Mesendoderm (in vitro differentiated cells): ENCODE measurements around the gene AVP.
"Not testable (repeated sequence)": the region's sequence is repeated elsewhere in the genome, so short reads cannot be mapped to it uniquely, and the experiment has no call there.

Source experiments
- DNase-seq: peaks from one replicate; pipeline ENCODE4 v3.0.0; 2013
- H2AK5ac ChIP-seq: 2 replicates; pipeline ENCODE4 v1.6.1; 2013; ENCODE audit warnings: low read length, inconsistent platforms
- H2BK120ac ChIP-seq: 2 replicates; pipeline ENCODE4 v1.6.1; 2013; ENCODE audit warnings: low read depth, mild to moderate bottlenecking, low read length, moderate library complexity, mixed read lengths
- H2BK15ac ChIP-seq: replicated peaks from 2 replicates; pipeline ENCODE4 v1.6.1; 2013; ENCODE audit warnings: low read depth, mild to moderate bottlenecking, moderate library complexity
- H2BK5ac ChIP-seq: 2 replicates; pipeline ENCODE4 v1.6.1; 2013; ENCODE audit warnings: low read length, inconsistent platforms
- H3K18ac ChIP-seq: 2 replicates; pipeline ENCODE4 v1.6.1; 2013; ENCODE audit warnings: mild to moderate bottlenecking, low read length, mixed read lengths
- H3K23ac ChIP-seq: one replicate; pipeline ENCODE4 v1.6.1; 2013; ENCODE audit warnings: low read length
- H3K27ac ChIP-seq: 2 replicates; pipeline ENCODE4 v1.5.1; 2013; ENCODE audit warnings: low read depth, mild to moderate bottlenecking, inconsistent platforms, low read length, moderate library complexity
- H3K27me3 ChIP-seq: 2 replicates; pipeline ENCODE4 v1.6.1; 2013; ENCODE audit warnings: low read length, control low read depth, mild to moderate bottlenecking, inconsistent platforms; ENCODE audit not compliant: insufficient read depth, poor library complexity
- H3K36me3 ChIP-seq: 2 replicates; pipeline ENCODE4 v1.6.1; 2013; ENCODE audit warnings: low read length, inconsistent platforms; ENCODE audit not compliant: control insufficient read depth, insufficient read depth
- H3K4ac ChIP-seq: one replicate; pipeline ENCODE4 v1.6.1; 2013; ENCODE audit warnings: low read depth, mild to moderate bottlenecking, low read length, moderate library complexity
- H3K4me1 ChIP-seq: 2 replicates; pipeline ENCODE4 v1.6.1; 2013; ENCODE audit warnings: low read depth, low read length, inconsistent platforms; ENCODE audit not compliant: control insufficient read depth
- H3K4me2 ChIP-seq: 2 replicates; pipeline ENCODE4 v1.6.1; 2013; ENCODE audit warnings: low read length
- H3K4me3 ChIP-seq: 2 replicates; pipeline ENCODE4 v1.5.1; 2013; ENCODE audit warnings: mild to moderate bottlenecking, low read length
- H3K56ac ChIP-seq: one replicate; pipeline ENCODE4 v1.6.1; 2013; ENCODE audit warnings: low read length
- H3K79me1 ChIP-seq: 2 replicates; pipeline ENCODE4 v1.6.1; 2013; ENCODE audit warnings: low read length, inconsistent platforms
- H3K79me2 ChIP-seq: 2 replicates; pipeline ENCODE4 v1.6.1; 2013; ENCODE audit warnings: mild to moderate bottlenecking, low read length; ENCODE audit not compliant: control insufficient read depth, insufficient read depth
- H3K9ac ChIP-seq: 2 replicates; pipeline ENCODE4 v1.6.1; 2013; ENCODE audit warnings: low read length, inconsistent platforms
- H4K5ac ChIP-seq: one replicate; pipeline ENCODE4 v1.6.1; 2013; ENCODE audit warnings: low read length
- H4K8ac ChIP-seq: one replicate; pipeline ENCODE4 v1.6.1; 2013; ENCODE audit warnings: low read depth, mild to moderate bottlenecking, control low read depth, low read length, moderate library complexity
- WGBS: extraction: QIAGEN DNeasy Blood & Tissue Kit; methylation state at CpG from one replicate; pipeline ENCODE4 v1.1.7; 2013; ENCODE audit warnings: low lambda C conversion rate, missing lambda C conversion rate; ENCODE audit not compliant: insufficient coverage; ENCODE audit errors: extremely low coverage; 5-methylcytosine and 5-hydroxymethylcytosine counted together

The AVP gene

DNA sequence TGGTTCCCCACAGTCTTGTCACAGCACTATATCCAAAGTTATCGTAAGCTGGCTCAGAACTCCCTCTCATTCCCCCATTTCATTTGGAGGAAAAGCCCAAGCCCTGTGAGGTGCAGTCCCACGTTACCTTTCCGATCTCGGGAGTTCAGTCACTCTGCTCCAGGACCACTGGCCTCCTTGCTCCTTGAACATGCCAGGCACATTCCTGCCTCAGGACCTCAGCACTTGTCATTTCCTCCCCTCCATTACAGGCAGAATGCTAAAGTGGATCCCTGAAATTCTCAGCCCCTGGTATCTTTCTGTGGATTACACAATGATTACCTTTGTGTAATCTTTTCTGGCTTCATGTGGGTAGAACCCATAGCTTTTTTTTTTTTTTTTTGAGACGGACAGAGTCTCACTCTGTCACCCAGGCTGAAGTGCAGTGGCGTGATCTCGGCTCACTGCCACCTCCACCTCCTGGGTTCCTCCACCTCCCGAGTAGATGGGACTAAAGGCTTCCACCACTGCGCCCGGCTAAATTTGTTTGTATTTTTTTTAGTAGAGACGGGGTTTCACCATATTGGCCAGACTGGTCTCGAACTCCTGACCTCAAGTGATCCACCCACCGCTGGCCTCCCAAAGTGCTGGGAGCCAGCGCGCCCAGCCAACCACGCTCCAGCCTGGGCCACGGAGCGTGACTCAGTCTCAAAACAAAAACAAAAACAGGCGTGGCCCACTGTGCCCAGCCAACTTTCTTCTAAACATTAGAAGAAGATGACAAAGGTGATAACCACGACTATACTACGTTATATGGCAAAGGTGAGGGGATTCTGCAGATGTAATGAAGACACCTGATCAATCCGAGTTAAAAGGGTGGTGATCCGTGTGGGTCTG lies 17.1 kb downstream of the AVP start:
- Histone ChIP-seq H3K56ac (no peak overlapping the region), H3K79me2 (no peaks in the 10 kb centered on the region), H3K79me1 (no peaks in the 10 kb centered on the region), H2BK120ac (no peak overlapping the region), H3K4me2 (no peak overlapping the region), H2BK5ac (no peak overlapping the region), H2AK5ac (no peak overlapping the region), H3K9ac (no peak overlapping the region), H3K4ac (no peak overlapping the region), H3K4me3 (no peak overlapping the region), H3K18ac (no peak overlapping the region), H3K27ac (no peak overlapping the region), H3K4me1 (no peaks in the 10 kb centered on the region), H4K5ac (no peak overlapping the region), H4K8ac (no peak overlapping the region), H3K27me3 (peaks cover 1% of the 10 kb centered on the region), H3K36me3 (no peaks in the 10 kb centered on the region), H3K23ac (no peak overlapping the region), H2BK15ac (no peak overlapping the region)
- peak; percentile 26 for DNase-seq
- WGBS, result no CpG with 5 or more reads among the region's 23 CpGs

DNA sequence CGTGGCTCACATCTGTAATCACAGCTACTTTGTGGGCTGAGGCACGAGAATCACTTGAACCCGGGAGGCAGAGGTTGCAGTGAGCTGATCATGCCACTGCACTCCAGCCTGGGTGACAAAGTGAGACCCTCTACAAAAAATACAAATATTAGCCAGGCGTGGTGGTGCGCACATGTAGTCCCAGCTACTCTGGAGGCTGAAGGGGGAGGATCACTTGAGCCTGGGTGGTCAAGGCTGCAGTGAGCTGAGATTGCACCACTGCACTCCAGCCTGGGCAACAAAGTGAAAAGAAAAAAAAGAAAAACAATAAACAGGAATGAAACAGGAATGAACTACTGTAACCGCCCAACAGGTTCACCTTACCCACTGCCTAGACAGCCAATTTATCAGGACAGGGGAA lies 20.4 kb downstream of the AVP start:
- not testable (repeated sequence) for H3K4me3 ChIP-seq, H3K18ac ChIP-seq, H3K9ac ChIP-seq

DNA sequence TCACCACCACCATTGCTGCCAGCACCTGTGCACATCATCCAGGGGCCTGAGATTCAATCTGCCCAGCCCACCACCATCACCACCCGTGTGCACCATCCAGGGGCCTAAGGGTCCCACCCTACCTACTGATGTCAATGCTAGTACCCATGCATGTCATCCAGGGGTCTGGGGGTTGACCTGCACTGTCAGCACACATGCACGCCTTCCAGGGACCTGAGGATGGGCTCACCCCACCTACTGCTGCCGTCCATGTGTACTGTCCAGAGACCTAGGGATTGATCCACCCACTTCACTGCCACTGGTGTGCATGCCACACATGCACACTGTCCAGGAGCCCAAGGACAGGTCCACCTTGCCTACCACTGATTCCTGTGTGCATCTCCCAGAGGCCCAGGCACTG lies 25.0 kb downstream of the AVP start:
- Histone ChIP-seq H3K79me1 (no peaks in the 10 kb centered on the region), H3K9ac (no peak overlapping the region), H3K56ac (no peak overlapping the region), H3K36me3 (no peaks in the 10 kb centered on the region), H3K18ac (no peak overlapping the region), H3K4me3 (no peak overlapping the region), H2AK5ac (no peak overlapping the region), H3K23ac (no peak overlapping the region), H4K5ac (no peak overlapping the region), H2BK120ac (no peak overlapping the region), H3K27me3 (no peaks in the 10 kb centered on the region), H4K8ac (no peak overlapping the region), H3K79me2 (no peaks in the 10 kb centered on the region), H2BK5ac (no peak overlapping the region), H3K4ac (no peak overlapping the region), H3K4me2 (no peak overlapping the region), H3K27ac (no peak overlapping the region), H2BK15ac (no peak overlapping the region), H3K4me1 (no peaks in the 10 kb centered on the region)
- DNase-seq, result no peak
- no CpG with 5 or more reads among the region's 3 CpGs for WGBS

More for the DNA sequence above, 20.4 kb downstream of the AVP start:
- not testable (repeated sequence) for H2AK5ac ChIP-seq, H3K56ac ChIP-seq, H4K8ac ChIP-seq, H3K36me3 ChIP-seq, H2BK15ac ChIP-seq, H3K79me2 ChIP-seq, H4K5ac ChIP-seq, H3K79me1 ChIP-seq, H2BK5ac ChIP-seq, H3K27me3 ChIP-seq, DNase-seq, H2BK120ac ChIP-seq, H3K4me1 ChIP-seq, H3K23ac ChIP-seq, H3K27ac ChIP-seq, H3K4ac ChIP-seq, H3K4me2 ChIP-seq
- WGBS, result no CpG with 5 or more reads among the region's 6 CpGs

DNA sequence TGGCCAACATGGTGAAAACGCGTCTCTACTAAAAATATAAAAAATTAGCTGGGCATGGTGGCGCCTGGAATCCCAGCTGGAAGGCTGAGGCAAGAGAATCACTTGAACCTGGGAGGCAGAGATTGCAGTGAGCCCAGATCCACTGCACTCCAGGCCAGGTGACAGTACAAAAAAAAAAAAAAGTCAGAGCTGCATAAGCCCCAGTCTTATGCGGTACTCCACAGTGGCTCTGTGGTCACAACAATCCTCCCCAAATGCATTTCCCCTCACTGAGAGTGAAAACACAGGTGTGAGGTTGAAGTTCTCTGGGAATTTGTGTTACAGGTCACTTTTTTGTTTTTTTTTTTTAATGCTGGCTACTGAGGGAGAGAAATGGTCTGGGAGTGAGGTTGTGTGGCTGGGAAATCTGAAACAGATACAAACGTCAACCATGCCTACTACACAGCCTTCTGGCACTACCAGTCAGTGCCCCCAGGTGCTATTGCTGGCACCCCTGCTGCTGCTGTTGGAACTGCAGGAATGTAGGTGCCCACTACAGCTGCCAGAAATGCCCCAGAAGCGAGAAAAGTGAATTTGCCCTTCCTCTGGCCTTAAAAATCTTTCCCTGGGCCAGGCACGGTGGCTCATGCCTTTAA lies 33.0 kb downstream of the AVP start:
- Histone ChIP-seq H3K4ac (no peak overlapping the region), H2BK120ac (no peak overlapping the region), H2BK5ac (no peak overlapping the region), H3K4me3 (no peak overlapping the region), H3K27me3 (no peaks in the 10 kb centered on the region), H3K79me2 (peaks cover 7% of the 10 kb centered on the region), H4K8ac (no peak overlapping the region), H3K79me1 (peaks cover 11% of the 10 kb centered on the region), H3K56ac (no peak overlapping the region), H3K27ac (no peak overlapping the region), H3K4me2 (no peak overlapping the region), H3K4me1 (no peaks in the 10 kb centered on the region), H2AK5ac (no peak overlapping the region), H4K5ac (no peak overlapping the region), H3K23ac (no peak overlapping the region), H3K36me3 (peaks cover 14% of the 10 kb centered on the region), H3K9ac (no peak overlapping the region), H3K18ac (no peak overlapping the region), H2BK15ac (no peak overlapping the region)
- DNase-seq, result no peak
- whole genome bisulfite sequencing, result no CpG with 5 or more reads among the region's 7 CpGs

DNA sequence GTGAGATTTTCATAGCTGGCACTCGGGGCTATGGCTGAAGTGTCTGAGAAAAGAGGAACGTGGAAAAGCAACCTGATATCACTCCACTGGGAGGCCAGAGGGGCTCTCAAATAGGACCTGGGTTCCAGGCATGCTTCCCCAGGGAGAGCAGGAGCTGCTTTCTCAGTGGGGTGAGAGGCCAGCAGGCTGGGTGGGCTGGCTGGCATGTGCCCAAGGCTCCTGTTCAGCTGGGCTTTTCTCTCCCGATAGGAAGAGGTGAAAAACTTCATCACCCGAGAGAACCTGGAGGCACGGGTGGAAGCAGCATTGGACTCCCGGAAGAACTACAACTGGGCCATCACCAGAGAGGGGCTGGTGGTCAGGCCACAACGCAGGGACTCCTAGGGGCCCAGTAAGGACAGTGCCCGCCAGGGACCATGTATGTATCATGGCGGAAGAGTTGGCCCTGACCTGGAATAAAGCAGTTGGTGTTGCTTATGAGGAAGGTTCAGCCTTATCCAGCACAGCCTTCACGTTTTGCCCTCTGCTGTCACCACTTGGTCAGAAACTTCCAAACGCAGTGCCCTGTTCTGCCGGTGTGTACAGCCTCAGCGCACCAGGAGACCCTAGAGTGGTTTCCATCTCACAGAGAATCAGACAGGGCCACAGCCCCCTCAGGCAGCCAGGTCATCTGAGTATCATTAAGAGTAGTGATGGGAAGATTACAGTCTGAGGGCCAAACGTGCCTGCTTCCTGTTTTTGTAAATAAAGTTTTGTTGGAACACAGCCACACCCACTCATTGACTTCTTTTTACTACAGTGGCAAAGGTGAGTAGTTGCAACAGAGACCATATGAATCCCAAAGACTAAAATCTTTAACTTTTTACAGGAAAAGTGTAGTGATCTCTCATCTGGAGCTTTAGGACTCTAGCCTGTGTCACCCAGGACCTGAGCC lies 36.8 kb downstream of the AVP start:
- no peak overlapping the region for H2BK120ac ChIP-seq
- peak overlapping the region; percentile 9 for H3K9ac ChIP-seq
- no peak overlapping the region for H3K4ac ChIP-seq
- no peak overlapping the region for H2AK5ac ChIP-seq
- H3K79me2 ChIP-seq, result peaks cover 10% of the 10 kb centered on the region
- no peak overlapping the region for H3K56ac ChIP-seq
- no CpG with 5 or more reads among the region's 14 CpGs for WGBS
- H3K27me3 ChIP-seq, result no peaks in the 10 kb centered on the region
- H4K8ac ChIP-seq, result no peak overlapping the region
- H3K4me2 ChIP-seq, result no peak overlapping the region
- no peak overlapping the region for H3K4me3 ChIP-seq
- peaks cover 12% of the 10 kb centered on the region for H3K79me1 ChIP-seq
- H2BK5ac ChIP-seq, result no peak overlapping the region
- H3K23ac ChIP-seq, result no peak overlapping the region
- H3K4me1 ChIP-seq, result peaks cover 2% of the 10 kb centered on the region
- no peak for DNase-seq
- no peak overlapping the region for H3K18ac ChIP-seq
- H3K36me3 ChIP-seq, result peaks cover 14% of the 10 kb centered on the region
- no peak overlapping the region for H3K27ac ChIP-seq
- H4K5ac ChIP-seq, result no peak overlapping the region
- H2BK15ac ChIP-seq, result no peak overlapping the region
